ENCODE results near the gene TMEM247.

The TMEM247 gene

GRCh38 chr2:46489423-46490174 is 10.2 kb downstream of the TMEM247 start:
- DNase-seq (ENCODE audit: low read depth) = no peak

- no peak for DNase-seq (ENCODE audit: low read depth)
These were observed 11.3 kb downstream of the TMEM247 start for GRCh38 chr2:46490521-46491141.

GRCh38 chr2:46492301-46492700 is 12.9 kb downstream of the TMEM247 start:
- no peak for DNase-seq (ENCODE audit: low read depth)

- DNase-seq (ENCODE audit: low read depth) = no peak
These were observed 14.0 kb downstream of the TMEM247 start for GRCh38 chr2:46493241-46493970.

GRCh38 chr2:46493971-46494250 is 14.5 kb downstream of the TMEM247 start:
- no peak for DNase-seq (ENCODE audit: low read depth)

GRCh38 chr2:46494596-46494995 is 15.2 kb downstream of the TMEM247 start:
- no peak for DNase-seq (ENCODE audit: low read depth)

- no peak for DNase-seq (ENCODE audit: low read depth)
These were observed 16.1 kb downstream of the TMEM247 start for GRCh38 chr2:46495231-46496030.

- DNase-seq (ENCODE audit: low read depth) = no peak
These were observed 18.4 kb downstream of the TMEM247 start for GRCh38 chr2:46497766-46498165.

- DNase-seq (ENCODE audit: low read depth) = no peak
These were observed 19.3 kb downstream of the TMEM247 start for GRCh38 chr2:46498681-46499080.

- DNase-seq (ENCODE audit: low read depth) = no peak
These were observed 20.0 kb downstream of the TMEM247 start for GRCh38 chr2:46499392-46499785.

GRCh38 chr2:46500801-46501200 is 21.4 kb downstream of the TMEM247 start:
- no peak for DNase-seq (ENCODE audit: low read depth)

- no peak for DNase-seq (ENCODE audit: low read depth)
These were observed 23.0 kb downstream of the TMEM247 start for GRCh38 chr2:46502291-46502885.

- DNase-seq (ENCODE audit: low read depth) = no peak
These were observed 24.3 kb downstream of the TMEM247 start for GRCh38 chr2:46503686-46504085.

- no peak for DNase-seq (ENCODE audit: low read depth)
These were observed 24.9 kb downstream of the TMEM247 start for GRCh38 chr2:46504221-46504620.

- no peak for DNase-seq (ENCODE audit: low read depth)
These were observed 25.5 kb downstream of the TMEM247 start for GRCh38 chr2:46504685-46505471.

- DNase-seq (ENCODE audit: low read depth) = no peak
These were observed 26.1 kb downstream of the TMEM247 start for GRCh38 chr2:46505472-46505783.

GRCh38 chr2:46506131-46506706 is 26.9 kb downstream of the TMEM247 start:
- no peak for DNase-seq (ENCODE audit: low read depth)

- DNase-seq (ENCODE audit: low read depth) = no peak
These were observed 28.9 kb downstream of the TMEM247 start for GRCh38 chr2:46508312-46508711.

GRCh38 chr2:46508759-46509158 is 29.4 kb downstream of the TMEM247 start:
- no peak for DNase-seq (ENCODE audit: low read depth)

GRCh38 chr2:46509804-46510203 is 30.4 kb downstream of the TMEM247 start:
- DNase-seq (ENCODE audit: low read depth) = no peak

- DNase-seq (ENCODE audit: low read depth) = no peak
These were observed 31.3 kb downstream of the TMEM247 start for GRCh38 chr2:46510598-46511177.

All from stromal cell of bone marrow (primary cell).